ENCODE results near the gene GRIP2.

The GRIP2 gene

DNA sequence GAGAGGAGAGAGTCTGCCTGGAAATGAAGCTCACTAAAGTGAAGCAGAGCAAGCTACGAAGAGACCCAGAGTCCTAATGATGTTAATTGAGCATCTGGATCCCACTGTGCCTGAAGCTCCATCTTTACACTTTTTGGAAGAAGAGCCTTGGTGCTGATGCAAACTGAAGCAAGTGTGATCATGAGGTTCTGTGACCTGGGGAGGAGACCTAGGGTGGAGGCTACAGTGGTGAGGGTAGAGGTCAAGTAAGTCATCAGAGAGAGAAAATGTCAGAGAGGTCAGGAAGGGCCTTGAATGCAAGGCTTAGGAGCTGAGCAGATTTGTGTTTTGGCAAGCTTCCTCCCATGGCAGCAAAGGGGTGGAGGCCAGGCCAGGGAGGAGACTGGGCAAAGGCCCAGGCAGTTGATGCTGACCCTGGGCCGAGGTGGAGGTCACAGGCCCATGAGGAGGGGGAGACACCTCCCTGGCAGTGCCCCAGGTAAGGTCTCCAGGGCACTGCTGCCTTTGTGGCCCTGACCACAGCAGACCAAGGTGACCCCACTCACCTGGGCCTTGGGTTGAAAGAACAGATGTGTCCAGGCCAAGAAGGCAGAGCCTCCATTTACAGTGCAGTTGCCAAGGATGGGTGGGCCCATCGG, 1.6 kb downstream of the GRIP2 start:
- DNase-seq, result no peak

- no peak for DNase-seq
Observed at GRCh38 chr3:14537590-14538450, 2.3 kb downstream of the GRIP2 start.

GRCh38 chr3:14536837-14537589, 3.1 kb downstream of the GRIP2 start:
- DNase-seq, result no peak

DNA sequence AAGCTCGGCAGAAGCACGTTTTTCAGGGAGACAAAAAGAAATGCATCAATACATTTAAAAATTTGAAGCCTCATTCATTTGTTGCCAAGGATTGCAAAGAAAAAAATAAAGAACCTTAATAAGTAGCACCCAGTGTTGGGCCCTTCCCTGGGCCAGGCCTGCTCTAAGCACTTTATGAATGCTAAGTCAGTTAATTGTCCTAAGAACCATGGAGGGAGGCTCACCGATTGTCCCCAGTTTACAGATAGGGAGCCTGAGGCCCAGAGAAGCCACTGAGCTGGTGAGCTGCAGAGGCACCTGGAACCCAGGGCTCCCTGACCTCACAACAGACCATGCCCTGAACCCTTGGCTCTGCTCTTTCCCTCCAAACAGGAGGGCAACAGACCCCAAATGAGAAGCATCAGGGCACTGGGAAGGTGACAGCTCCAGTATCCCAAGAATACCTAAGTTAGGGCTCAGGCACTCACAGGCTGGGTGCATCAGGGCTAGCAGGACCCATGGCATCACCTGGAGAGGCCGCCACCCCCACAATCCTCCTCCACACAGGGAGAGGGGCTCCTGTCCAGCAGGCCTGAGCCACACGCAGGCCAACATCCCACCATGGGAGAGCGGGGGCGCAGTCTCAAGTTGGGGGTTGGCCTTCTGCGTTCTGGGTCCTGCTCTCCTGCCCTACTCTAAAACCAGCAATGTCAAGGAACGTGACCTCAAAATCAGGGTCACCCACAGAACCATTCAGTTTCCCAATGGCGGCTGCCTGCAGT, 3.9 kb downstream of the GRIP2 start:
- no peak for DNase-seq

- DNase-seq, result no peak
Observed at GRCh38 chr3:14535616-14536015, 4.5 kb downstream of the GRIP2 start.

DNA sequence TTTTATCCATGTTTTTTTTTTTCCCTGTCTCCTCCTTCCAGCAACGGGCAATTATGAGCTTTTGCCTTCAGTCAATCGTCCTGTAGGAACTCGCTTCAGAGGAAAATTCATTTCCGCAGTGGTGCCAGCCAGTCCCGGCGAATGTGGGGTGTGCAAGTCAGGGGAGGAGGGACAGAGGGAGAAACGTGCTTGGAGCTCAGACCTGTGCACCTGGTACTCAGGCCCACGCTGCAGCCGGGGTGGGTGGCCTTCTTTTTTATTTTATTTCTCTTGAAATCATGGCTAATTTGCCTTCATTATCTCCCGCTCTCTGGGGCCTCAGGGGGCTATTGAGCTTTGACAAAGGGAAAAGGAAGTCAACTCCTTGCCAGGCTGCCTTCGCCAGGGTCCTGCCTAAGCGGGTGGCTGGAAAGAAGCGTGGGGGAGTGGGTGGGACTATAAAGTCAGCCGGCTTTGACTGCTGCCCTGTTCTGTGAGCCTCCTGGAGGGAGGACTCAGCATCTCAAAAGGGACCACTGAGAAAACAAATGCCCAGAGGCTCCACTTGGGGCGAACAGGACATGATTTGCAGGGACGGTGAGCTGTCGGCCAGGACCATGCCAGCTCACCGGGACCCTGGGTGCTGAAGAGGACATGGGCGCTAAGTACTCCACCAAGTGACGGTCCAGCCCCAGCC, 5.5 kb downstream of the GRIP2 start:
- no peak for DNase-seq

- no peak for DNase-seq
Observed at GRCh38 chr3:14533457-14533958, 6.6 kb downstream of the GRIP2 start.

DNA sequence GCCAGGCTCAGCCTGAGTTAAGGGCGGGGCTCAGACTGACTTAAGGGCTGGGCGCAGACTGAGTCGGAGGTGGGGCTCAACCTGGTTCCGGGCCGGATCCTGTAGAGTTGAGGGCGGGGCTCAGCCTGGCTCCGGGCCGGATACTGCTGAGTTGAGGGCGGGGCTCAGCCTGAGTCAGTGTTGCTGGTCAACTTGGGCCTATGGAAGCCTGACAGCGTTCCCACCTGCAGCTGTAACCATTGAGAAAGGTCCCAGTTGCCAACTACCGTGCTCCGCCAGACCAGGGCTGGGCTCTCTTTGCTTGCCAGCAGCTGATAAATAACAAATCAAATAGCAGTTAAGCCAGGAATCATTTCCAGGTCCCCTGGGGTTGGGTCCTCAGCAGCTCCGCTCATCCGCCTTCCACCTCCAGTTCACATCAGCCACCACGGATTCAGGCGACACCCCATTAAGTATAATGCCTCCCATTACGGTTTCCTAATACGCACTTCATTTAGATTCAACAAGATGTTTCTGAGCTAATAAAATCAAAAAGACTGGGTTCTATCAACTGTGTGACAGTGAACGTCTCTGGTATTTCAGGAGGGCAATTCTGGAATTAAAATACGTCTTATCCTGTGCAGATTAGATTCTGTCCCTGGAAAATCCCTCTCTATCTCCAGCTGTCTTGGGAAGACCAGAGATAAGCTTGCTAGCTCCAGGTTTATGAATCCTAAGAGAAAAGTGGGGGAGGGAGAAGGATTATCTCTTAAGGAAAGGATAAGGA, 7.3 kb downstream of the GRIP2 start:
- DNase-seq, result no peak

- no peak for DNase-seq
Observed at GRCh38 chr3:14531856-14532395, 8.2 kb downstream of the GRIP2 start.

GRCh38 chr3:14528081-14528480, 12.1 kb downstream of the GRIP2 start:
- DNase-seq, result no peak

GRCh38 chr3:14525685-14526631, 14.2 kb downstream of the GRIP2 start:
- DNase-seq, result no peak

GRCh38 chr3:14524920-14525660, 15.1 kb downstream of the GRIP2 start:
- DNase-seq, result no peak

GRCh38 chr3:14524311-14524711, 15.8 kb downstream of the GRIP2 start:
- DNase-seq, result no peak

GRCh38 chr3:14523792-14524191, 16.4 kb downstream of the GRIP2 start:
- DNase-seq, result no peak

DNA sequence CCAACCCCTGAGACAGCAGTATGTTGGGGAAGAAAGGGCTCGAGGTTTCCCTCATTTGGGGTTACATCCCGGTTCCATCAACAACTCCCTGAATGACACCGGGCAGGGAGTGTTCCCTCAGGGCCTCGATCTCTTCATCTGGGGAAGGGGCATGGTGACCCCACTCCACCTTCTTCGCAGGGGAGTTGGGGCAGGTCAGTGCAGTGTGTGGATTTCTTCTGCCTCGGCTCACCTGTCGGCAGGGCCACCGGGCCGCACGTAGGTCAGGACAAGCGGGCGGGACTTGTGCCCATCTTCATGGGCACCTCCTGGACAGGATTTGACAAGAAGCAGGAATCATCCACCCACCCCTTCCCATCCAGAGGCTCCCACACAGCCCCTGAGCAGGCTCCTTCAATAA, 17.4 kb downstream of the GRIP2 start:
- no peak for DNase-seq

DNA sequence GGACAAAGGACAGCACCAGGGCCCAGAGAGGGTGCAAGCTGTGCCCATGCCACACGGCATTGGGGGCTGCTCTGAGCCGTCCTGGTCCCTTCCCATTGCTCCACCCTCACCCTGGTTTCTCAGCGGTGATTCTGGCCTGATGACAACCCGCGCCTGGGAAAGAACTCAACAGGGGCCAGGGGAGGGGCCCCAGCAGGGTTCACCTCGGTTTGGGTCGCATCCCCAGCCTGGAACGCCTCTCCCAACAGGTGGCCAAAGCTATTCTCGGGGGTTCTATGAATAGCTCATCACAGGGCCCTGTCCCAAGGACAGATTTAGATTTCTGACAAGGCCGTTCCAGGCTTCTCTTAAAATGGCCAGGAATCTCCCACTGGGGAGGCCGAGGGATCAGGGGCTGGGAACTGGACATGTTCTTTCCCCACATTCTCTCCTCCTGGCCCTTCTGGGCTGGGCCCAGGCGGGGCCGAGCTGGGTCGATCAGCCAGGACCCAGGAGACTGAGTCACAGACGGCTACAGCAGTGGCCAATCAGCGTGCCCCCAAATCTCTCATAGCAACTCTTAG, 17.9 kb downstream of the GRIP2 start:
- no peak for DNase-seq

DNA sequence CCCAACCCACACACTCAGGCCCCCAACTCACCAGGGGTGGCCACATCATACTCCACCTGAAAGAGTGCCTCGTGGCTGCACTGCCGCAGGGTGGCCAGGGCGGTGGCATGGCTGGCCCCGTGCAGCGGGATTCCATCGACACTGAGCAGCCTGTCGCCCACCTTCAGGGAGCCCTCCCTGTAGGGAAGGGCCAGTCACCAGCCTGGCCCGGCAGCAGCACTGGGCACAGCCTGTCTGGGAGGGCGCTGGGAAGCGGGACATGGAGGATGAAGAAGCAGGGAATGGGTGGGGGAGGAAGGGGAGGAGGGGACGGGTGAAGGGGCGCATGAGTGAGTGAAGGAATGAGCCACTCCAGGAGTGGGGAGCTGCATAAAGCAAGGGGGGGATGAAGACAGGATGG, 18.5 kb downstream of the GRIP2 start:
- no peak for DNase-seq

DNA sequence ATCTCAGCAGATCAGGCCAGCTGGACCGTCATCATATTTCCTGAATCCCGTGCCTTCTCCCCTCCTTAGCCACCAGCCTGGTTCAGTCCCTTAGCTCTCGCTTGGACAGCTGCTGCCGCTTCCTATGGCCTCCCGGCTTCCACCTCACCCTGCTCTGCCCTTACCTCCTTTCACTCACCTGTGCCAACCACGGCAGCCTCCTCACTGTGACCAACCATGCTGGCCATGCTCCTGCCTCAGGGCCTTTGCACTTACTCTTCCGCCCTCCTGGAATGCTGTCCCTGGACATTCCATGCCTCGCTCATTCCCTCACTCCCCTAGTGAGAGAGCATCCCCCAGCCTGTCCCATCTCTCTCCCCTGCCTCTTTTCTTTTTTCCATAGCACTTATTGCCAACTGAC, 19.2 kb downstream of the GRIP2 start:
- no peak for DNase-seq

- no peak for DNase-seq
Observed at GRCh38 chr3:14520149-14520548, 20.0 kb downstream of the GRIP2 start.

Measured in CD4-positive, alpha-beta T cell treated with Interferon gamma for 1 hour (primary cell).